Cardiac fibroblast (primary cell): ENCODE data around the gene NATD1.

Source experiments
- DNase-seq, 2 donors: peaks; one replicate each; pipeline versions ENCODE4 v3.0.0 to v3.0.0-alpha.2; 2010; ENCODE audit warnings: low read depth in 2 of 2
- H3K4me3 ChIP-seq, 2 donors: replicated peaks in 1 of 2; 1 replicate in 1 of 2; 2 replicates in 1 of 2; pipeline ENCODE4 v1.5.1; 2011; ENCODE audit warnings: low read depth in 2 of 2, low read length in 2 of 2, mild to moderate bottlenecking in 2 of 2, moderate library complexity in 1 of 2
- CTCF ChIP-seq: IDR thresholded peaks from one replicate; pipeline ENCODE4 v1.5.1; 2011; ENCODE audit warnings: low read depth, mild to moderate bottlenecking, low read length, inconsistent platforms

NATD1 gene

GRCh38 chr17:21250854-21251253 lies 2.4 kb downstream of the NATD1 start:
- TF ChIP-seq CTCF, result no peak
- H3K4me3 ChIP-seq, result no peak overlapping the region
- no peak for DNase-seq

- TF ChIP-seq CTCF, result no peak
- DNase-seq, result no peak
- H3K4me3 ChIP-seq, result no peak overlapping the region
Measured at GRCh38 chr17:21249920-21250703, 3.1 kb downstream of the NATD1 start.

GRCh38 chr17:21249086-21249795 lies 4.0 kb downstream of the NATD1 start:
- H3K4me3 ChIP-seq, result no peak overlapping the region
- no peak for DNase-seq
- no peak for TF ChIP-seq CTCF

GRCh38 chr17:21248500-21248899 lies 4.7 kb downstream of the NATD1 start:
- H3K4me3 ChIP-seq, result no peak overlapping the region
- TF ChIP-seq CTCF, result no peak
- no peak for DNase-seq

- DNase-seq, result no peak
- no peak for TF ChIP-seq CTCF
Measured at GRCh38 chr17:21247552-21248258, 5.5 kb downstream of the NATD1 start.

GRCh38 chr17:21246698-21247097 lies 6.5 kb downstream of the NATD1 start:
- no peak for DNase-seq

More at GRCh38 chr17:21247552-21248258, 5.5 kb downstream of the NATD1 start:
- no peak overlapping the region for H3K4me3 ChIP-seq

More at GRCh38 chr17:21246698-21247097, 6.5 kb downstream of the NATD1 start:
- no peak overlapping the region for H3K4me3 ChIP-seq
- TF ChIP-seq CTCF, result no peak
